ENCODE data around the gene PHYKPL.

The PHYKPL gene

GRCh38 chr5:178241688-178242231 lies 9.2 kb upstream of the PHYKPL start:
- Histone ChIP-seq H3K9me2 (replicated peaks; ENCODE audit: insufficient read depth, low read length) (no peaks in the 10 kb centered on the region), H3K4me3 (ENCODE audit: low read length) (no peak overlapping the region), H3F3A (ENCODE audit: insufficient read depth, low read length) (no peaks in the 10 kb centered on the region), H3K27ac (ENCODE audit: low read length) (no peak overlapping the region), H3K9me3 (replicated peaks; ENCODE audit: insufficient read depth, low read length) (no peaks in the 10 kb centered on the region), H3K9ac (ENCODE audit: low read length) (no peak overlapping the region), H3K4me2 (ENCODE audit: low read depth, low read length) (no peak overlapping the region), H3K36me3 (replicated peaks; ENCODE audit: insufficient read depth, low read length) (no peaks in the 10 kb centered on the region), H4K20me1 (ENCODE audit: insufficient read depth, low read length) (no peaks in the 10 kb centered on the region), H3K27me3 (replicated peaks; ENCODE audit: insufficient read depth, low read length) (peaks cover 10% of the 10 kb centered on the region), H3K4me1 (ENCODE audit: low read length) (no peaks in the 10 kb centered on the region), H2AFZ (ENCODE audit: low read length) (no peak overlapping the region), H3K79me2 (ENCODE audit: low read length) (no peaks in the 10 kb centered on the region)
- DNase-seq: no peak
- TF ChIP-seq EZH2phosphoT487 (IDR thresholded peaks at IDR 0.05; ENCODE audit: low read length) (no peak), CTCF (IDR thresholded peaks at IDR 0.05; ENCODE audit: low read length) (no peak), EZH2 (optimal IDR thresholded peaks at IDR 0.05; ENCODE audit: low read depth, low read length) (no peak)

- Histone ChIP-seq H3F3A (ENCODE audit: insufficient read depth, low read length) (no peaks in the 10 kb centered on the region), H3K36me3 (replicated peaks; ENCODE audit: insufficient read depth, low read length) (no peaks in the 10 kb centered on the region), H3K79me2 (ENCODE audit: low read length) (no peaks in the 10 kb centered on the region), H3K9me3 (replicated peaks; ENCODE audit: insufficient read depth, low read length) (no peaks in the 10 kb centered on the region), H2AFZ (ENCODE audit: low read length) (no peak overlapping the region), H3K27me3 (replicated peaks; ENCODE audit: insufficient read depth, low read length) (peaks cover 5% of the 10 kb centered on the region), H4K20me1 (ENCODE audit: insufficient read depth, low read length) (no peaks in the 10 kb centered on the region), H3K9me2 (replicated peaks; ENCODE audit: insufficient read depth, low read length) (no peaks in the 10 kb centered on the region), H3K27ac (ENCODE audit: low read length) (no peak overlapping the region), H3K4me1 (ENCODE audit: low read length) (no peaks in the 10 kb centered on the region), H3K9ac (ENCODE audit: low read length) (no peak overlapping the region), H3K4me3 (ENCODE audit: low read length) (no peak overlapping the region), H3K4me2 (ENCODE audit: low read depth, low read length) (no peak overlapping the region)
- no peak for DNase-seq
- TF ChIP-seq EZH2phosphoT487 (IDR thresholded peaks at IDR 0.05; ENCODE audit: low read length) (no peak), CTCF (IDR thresholded peaks at IDR 0.05; ENCODE audit: low read length) (no peak), EZH2 (optimal IDR thresholded peaks at IDR 0.05; ENCODE audit: low read depth, low read length) (no peak)
These were observed 8.6 kb upstream of the PHYKPL start for GRCh38 chr5:178241231-178241663.

GRCh38 chr5:178240766-178241165 lies 8.2 kb upstream of the PHYKPL start:
- peaks cover 2% of the 10 kb centered on the region for H3K27me3 ChIP-seq (replicated peaks; ENCODE audit: insufficient read depth, low read length)
- TF ChIP-seq EZH2phosphoT487 (IDR thresholded peaks at IDR 0.05; ENCODE audit: low read length): no peak
- TF ChIP-seq EZH2 (optimal IDR thresholded peaks at IDR 0.05; ENCODE audit: low read depth, low read length): no peak
- TF ChIP-seq CTCF (IDR thresholded peaks at IDR 0.05; ENCODE audit: low read length): no peak
- no peak for DNase-seq
- no peaks in the 10 kb centered on the region for H3K9me3 ChIP-seq (replicated peaks; ENCODE audit: insufficient read depth, low read length)
- H3K9me2 ChIP-seq (replicated peaks; ENCODE audit: insufficient read depth, low read length): no peaks in the 10 kb centered on the region
- no peaks in the 10 kb centered on the region for H3K36me3 ChIP-seq (replicated peaks; ENCODE audit: insufficient read depth, low read length)
- no peak overlapping the region for H3K27ac ChIP-seq (ENCODE audit: low read length)
- no peak overlapping the region for H3K4me3 ChIP-seq (ENCODE audit: low read length)
- H4K20me1 ChIP-seq (ENCODE audit: insufficient read depth, low read length): no peaks in the 10 kb centered on the region
- no peaks in the 10 kb centered on the region for H3K79me2 ChIP-seq (ENCODE audit: low read length)
- no peaks in the 10 kb centered on the region for H3F3A ChIP-seq (ENCODE audit: insufficient read depth, low read length)
- H2AFZ ChIP-seq (ENCODE audit: low read length): no peak overlapping the region
- H3K4me1 ChIP-seq (ENCODE audit: low read length): no peaks in the 10 kb centered on the region
- H3K9ac ChIP-seq (ENCODE audit: low read length): no peak overlapping the region
- no peak overlapping the region for H3K4me2 ChIP-seq (ENCODE audit: low read depth, low read length)

Measured in MM.1S (cell line).